ENCODE results near the gene PIANP.

Gene PIANP

GRCh38 chr12:6697584-6698351 is 2.8 kb downstream of the PIANP start:
- H3K4me1 Mint-ChIP-seq (ENCODE audit: low read depth): peaks cover 8% of the 10 kb centered on the region
- no peak overlapping the region for H3K27ac Mint-ChIP-seq
- H3K4me3 Mint-ChIP-seq: no peak overlapping the region
- H3K9me3 Mint-ChIP-seq: no peaks in the 10 kb centered on the region
- no peaks in the 10 kb centered on the region for H3K36me3 Mint-ChIP-seq (ENCODE audit: low read depth)
- peaks cover 39% of the 10 kb centered on the region for H3K27me3 Mint-ChIP-seq (ENCODE audit: low read depth)
- DNase-seq (ENCODE audit: low spot score): no peak

DNA sequence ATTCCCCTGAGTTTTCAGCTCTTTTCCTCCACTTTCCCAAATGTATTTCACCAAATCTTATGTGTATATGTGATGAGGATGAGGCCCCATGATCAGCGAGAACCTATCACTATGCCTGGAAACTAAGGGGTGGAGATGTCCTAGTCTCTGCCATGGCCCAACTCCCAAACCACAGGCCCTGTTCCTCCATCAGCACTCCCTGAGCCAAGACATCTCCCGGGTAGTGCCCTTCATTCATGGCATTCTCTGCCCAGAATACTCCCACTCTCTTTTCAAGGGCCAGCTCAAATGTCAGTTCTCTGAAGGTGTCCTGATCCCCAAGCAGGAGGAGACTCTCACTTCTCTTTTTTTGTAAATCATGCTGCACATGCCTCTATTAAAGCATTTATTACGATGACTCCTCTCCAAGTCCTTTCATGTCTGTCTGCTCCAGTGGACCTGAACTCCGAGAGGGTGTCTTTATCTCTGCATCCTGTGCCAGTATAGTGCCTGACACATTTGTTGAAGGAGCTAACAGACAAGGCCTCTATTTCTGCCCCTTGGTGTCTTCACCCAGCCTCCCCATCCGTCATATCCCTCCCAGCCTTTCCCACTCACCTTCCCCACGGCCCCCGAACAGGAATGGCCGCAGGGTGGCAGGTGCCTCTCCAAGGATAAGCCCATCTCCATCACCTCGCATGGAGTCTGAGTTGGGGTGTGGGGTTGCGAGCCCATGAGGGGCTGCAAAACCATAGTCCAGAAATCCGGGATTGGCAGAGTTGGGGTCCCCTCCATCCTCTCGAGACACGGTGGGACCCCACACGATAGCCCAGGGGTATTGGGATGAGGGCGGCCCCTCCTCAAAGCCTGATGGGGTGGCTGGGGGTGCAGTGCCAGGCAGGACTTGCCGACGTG is 3.7 kb downstream of the PIANP start:
- DNase-seq (ENCODE audit: low spot score): no peak
- H3K9me3 Mint-ChIP-seq: no peaks in the 10 kb centered on the region
- H3K36me3 Mint-ChIP-seq (ENCODE audit: low read depth): no peaks in the 10 kb centered on the region
- H3K4me1 Mint-ChIP-seq (ENCODE audit: low read depth): peaks cover 8% of the 10 kb centered on the region
- no peak overlapping the region for H3K27ac Mint-ChIP-seq
- no peak overlapping the region for H3K4me3 Mint-ChIP-seq
- H3K27me3 Mint-ChIP-seq (ENCODE audit: low read depth): peaks cover 33% of the 10 kb centered on the region

- H3K27me3 Mint-ChIP-seq (ENCODE audit: low read depth): peaks cover 20% of the 10 kb centered on the region
- no peak overlapping the region for H3K27ac Mint-ChIP-seq
- no peaks in the 10 kb centered on the region for H3K9me3 Mint-ChIP-seq
- H3K36me3 Mint-ChIP-seq (ENCODE audit: low read depth): no peaks in the 10 kb centered on the region
- H3K4me1 Mint-ChIP-seq (ENCODE audit: low read depth): peaks cover 8% of the 10 kb centered on the region
- DNase-seq (ENCODE audit: low spot score): no peak
- H3K4me3 Mint-ChIP-seq: no peak overlapping the region
Measured at GRCh38 chr12:6695313-6696045, 5.1 kb downstream of the PIANP start.

DNA sequence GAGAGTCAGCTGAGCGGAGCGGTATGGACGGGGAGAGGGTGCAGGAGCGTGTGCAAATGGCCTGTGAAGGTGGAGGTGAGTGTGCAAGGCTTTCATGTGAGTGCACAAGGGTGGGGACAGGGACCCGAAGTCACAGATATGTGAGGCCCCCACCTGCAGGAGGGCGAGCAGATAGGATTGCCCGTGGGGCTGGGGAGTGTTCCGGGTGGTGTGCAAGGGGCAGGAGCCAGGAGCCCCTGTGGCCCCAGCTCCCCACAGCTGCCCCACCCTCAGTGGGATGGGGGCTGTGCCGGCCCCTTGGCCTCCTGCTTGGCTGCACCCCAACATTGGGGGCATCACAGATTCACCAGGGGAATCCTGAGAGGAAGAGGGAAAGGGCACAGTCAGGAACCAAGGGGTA is 5.9 kb downstream of the PIANP start:
- Mint-ChIP-seq H3K4me1 (ENCODE audit: low read depth) (peaks cover 11% of the 10 kb centered on the region), H3K9me3 (no peaks in the 10 kb centered on the region), H3K4me3 (no peak overlapping the region), H3K27ac (no peak overlapping the region), H3K36me3 (ENCODE audit: low read depth) (no peaks in the 10 kb centered on the region), H3K27me3 (ENCODE audit: low read depth) (peaks cover 18% of the 10 kb centered on the region)
- no peak for DNase-seq (ENCODE audit: low spot score)

DNA sequence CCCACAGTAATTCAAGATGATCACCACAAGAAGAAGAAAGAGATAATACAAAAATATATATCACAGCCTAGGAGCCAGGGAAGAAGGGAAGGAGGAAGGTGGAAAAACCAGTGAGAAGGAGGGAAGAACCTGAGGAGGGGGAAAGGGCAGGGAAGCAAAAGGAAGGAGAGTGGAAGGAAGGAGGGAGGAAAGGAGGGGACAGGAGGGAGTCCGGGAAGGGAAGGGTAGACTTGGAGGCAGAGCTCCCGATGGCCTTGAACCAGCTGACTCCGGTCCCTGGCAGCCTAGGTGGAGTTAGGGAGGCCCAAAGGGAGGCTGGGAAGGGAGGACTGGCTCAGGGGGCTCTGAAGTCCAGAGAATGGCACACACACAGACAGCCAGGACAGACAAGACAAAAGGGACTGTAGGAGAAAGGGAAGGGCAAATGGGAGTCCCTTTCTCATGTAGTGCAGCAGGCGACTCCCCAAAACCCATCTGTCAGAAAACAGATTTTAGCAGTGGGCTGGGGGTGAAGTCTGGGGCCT is 6.7 kb downstream of the PIANP start:
- no peaks in the 10 kb centered on the region for H3K36me3 Mint-ChIP-seq (ENCODE audit: low read depth)
- H3K9me3 Mint-ChIP-seq: no peaks in the 10 kb centered on the region
- peaks cover 10% of the 10 kb centered on the region for H3K27me3 Mint-ChIP-seq (ENCODE audit: low read depth)
- no peak for DNase-seq (ENCODE audit: low spot score)
- peaks cover 6% of the 10 kb centered on the region for H3K4me1 Mint-ChIP-seq (ENCODE audit: low read depth)
- H3K27ac Mint-ChIP-seq: no peak overlapping the region
- H3K4me3 Mint-ChIP-seq: no peak overlapping the region

DNA sequence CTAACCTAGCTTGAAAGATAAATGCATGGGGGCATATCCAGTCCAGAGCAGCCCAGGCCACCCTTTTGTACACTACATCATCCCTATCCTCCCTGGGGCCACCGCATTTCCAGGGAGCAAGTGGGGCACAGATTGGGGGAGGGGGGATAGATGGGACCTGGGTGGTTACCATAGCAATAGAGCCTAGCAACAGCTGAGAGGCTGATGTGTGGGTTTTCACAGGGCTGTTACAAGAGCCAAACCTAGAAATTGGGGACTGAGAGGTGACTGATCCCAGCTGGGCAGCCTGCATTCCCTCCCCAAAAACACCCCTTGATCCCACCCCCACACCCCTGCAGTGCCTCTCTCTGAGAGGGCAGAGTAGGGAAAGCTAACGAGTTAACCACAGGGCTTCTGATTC is 7.7 kb downstream of the PIANP start:
- Mint-ChIP-seq H3K9me3 (no peaks in the 10 kb centered on the region), H3K27me3 (ENCODE audit: low read depth) (peaks cover under 1% of the 10 kb centered on the region), H3K4me1 (ENCODE audit: low read depth) (peaks cover 10% of the 10 kb centered on the region), H3K36me3 (ENCODE audit: low read depth) (peaks cover 5% of the 10 kb centered on the region), H3K27ac (no peak overlapping the region), H3K4me3 (no peak overlapping the region)
- DNase-seq (ENCODE audit: low spot score): no peak

- H3K36me3 Mint-ChIP-seq (ENCODE audit: low read depth): peaks cover 18% of the 10 kb centered on the region
- no peak for DNase-seq (ENCODE audit: low spot score)
- H3K27ac Mint-ChIP-seq: no peak overlapping the region
- peaks cover 24% of the 10 kb centered on the region for H3K4me1 Mint-ChIP-seq (ENCODE audit: low read depth)
- H3K27me3 Mint-ChIP-seq (ENCODE audit: low read depth): no peaks in the 10 kb centered on the region
- no peaks in the 10 kb centered on the region for H3K9me3 Mint-ChIP-seq
- no peak overlapping the region for H3K4me3 Mint-ChIP-seq
Measured at GRCh38 chr12:6691473-6691872, 9.1 kb downstream of the PIANP start.

- no peaks in the 10 kb centered on the region for H3K27me3 Mint-ChIP-seq (ENCODE audit: low read depth)
- DNase-seq (ENCODE audit: low spot score): peak; percentile 94
- H3K36me3 Mint-ChIP-seq (ENCODE audit: low read depth): peaks cover 29% of the 10 kb centered on the region
- H3K4me1 Mint-ChIP-seq (ENCODE audit: low read depth): peaks cover 40% of the 10 kb centered on the region
- peak within 1 kb of the TSS; percentile 96 for H3K27ac Mint-ChIP-seq
- H3K4me3 Mint-ChIP-seq: peak within 1 kb of the TSS; percentile 98
- H3K9me3 Mint-ChIP-seq: no peaks in the 10 kb centered on the region
Measured at GRCh38 chr12:6688999-6689882, 11.4 kb downstream of the PIANP start, which contains the start of gene ZNF384. TSS of gene ZNF384 (minus strand) at chr12:6689375. CDS start at chr12:6679520, 9,855 bp downstream.

DNA sequence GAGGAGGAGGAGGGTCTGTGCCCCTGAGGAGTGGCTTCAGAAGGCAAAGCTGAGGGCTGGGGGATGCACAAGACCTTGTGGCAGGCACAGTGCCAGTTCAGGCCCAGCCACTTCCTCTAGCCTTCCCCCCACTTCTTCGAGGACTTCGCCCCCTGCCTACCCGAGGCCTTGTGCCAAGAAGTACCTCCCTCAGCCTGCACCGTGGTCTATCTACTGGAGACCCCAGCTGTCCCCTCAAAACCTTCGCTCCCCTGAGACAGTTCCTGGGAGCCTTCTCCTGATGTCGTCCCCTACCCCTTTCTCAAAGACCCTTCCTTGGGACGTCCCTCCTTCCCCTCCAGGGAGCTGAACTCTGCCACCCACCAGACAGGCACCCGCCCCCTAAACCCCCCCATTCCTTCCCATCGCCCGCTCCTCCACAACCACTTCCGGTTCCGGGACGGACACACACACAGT is 12.0 kb downstream of the PIANP start:
- no peak for DNase-seq (ENCODE audit: low spot score)

DNA sequence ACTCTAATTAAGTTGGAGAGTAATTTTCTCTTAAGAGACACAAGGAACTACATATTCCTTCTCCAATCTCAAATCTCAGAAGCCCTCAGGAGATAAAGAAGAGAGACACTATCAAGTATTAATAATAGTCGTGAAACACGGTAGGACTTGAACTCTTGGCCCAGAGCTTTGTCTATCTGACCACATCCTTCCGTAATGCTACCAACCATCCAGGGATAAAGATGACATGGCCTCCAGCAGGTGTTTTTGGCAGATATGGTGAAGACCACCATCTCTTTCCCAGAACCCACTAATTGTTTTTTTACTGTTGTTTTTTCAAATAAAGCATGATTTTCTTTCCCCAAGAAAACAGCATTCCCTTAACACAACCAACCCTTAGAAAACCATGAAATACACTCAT is 14.8 kb downstream of the PIANP start:
- Mint-ChIP-seq H3K4me3 (no peak overlapping the region), H3K4me1 (ENCODE audit: low read depth) (peaks cover 37% of the 10 kb centered on the region), H3K36me3 (ENCODE audit: low read depth) (peaks cover 46% of the 10 kb centered on the region), H3K27ac (no peak overlapping the region), H3K27me3 (ENCODE audit: low read depth) (no peaks in the 10 kb centered on the region), H3K9me3 (no peaks in the 10 kb centered on the region)
- no peak for DNase-seq (ENCODE audit: low spot score)

More for the DNA sequence above, 12.0 kb downstream of the PIANP start:
- no peaks in the 10 kb centered on the region for H3K9me3 Mint-ChIP-seq
- H3K4me1 Mint-ChIP-seq (ENCODE audit: low read depth): peaks cover 40% of the 10 kb centered on the region
- H3K4me3 Mint-ChIP-seq: peak overlapping the region; percentile 98
- H3K36me3 Mint-ChIP-seq (ENCODE audit: low read depth): peaks cover 32% of the 10 kb centered on the region
- H3K27me3 Mint-ChIP-seq (ENCODE audit: low read depth): no peaks in the 10 kb centered on the region
- H3K27ac Mint-ChIP-seq: peak overlapping the region; percentile 96

GRCh38 chr12:6684609-6685008 is 16.0 kb downstream of the PIANP start:
- Mint-ChIP-seq H3K4me1 (ENCODE audit: low read depth) (peaks cover 34% of the 10 kb centered on the region), H3K36me3 (ENCODE audit: low read depth) (peaks cover 46% of the 10 kb centered on the region), H3K27me3 (ENCODE audit: low read depth) (no peaks in the 10 kb centered on the region), H3K9me3 (no peaks in the 10 kb centered on the region), H3K4me3 (peak overlapping the region; percentile 1), H3K27ac (no peak overlapping the region)
- peak; percentile 32 for DNase-seq (ENCODE audit: low spot score)

DNA sequence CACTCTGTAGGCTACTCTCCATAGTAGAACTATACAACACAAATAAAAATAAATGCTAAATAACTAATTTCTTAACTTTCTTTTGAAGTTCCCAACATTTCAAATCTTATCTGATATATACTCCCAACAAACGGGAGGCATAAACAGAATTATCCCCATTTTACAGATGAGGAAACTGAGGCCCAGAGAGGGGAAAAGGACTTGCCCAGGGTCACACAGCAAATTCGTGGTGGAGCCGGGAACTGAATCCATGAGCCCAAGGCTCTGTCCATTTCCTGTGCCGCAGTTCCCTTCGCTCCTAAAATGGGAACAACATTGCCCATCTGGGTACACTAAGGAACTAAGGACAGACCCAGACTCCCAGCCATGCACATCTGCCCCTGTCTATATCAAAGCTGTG is 23.7 kb downstream of the PIANP start:
- no peak for DNase-seq (ENCODE audit: low spot score)
- Mint-ChIP-seq H3K4me1 (ENCODE audit: low read depth) (peaks cover 5% of the 10 kb centered on the region), H3K9me3 (no peaks in the 10 kb centered on the region), H3K36me3 (ENCODE audit: low read depth) (peaks cover 68% of the 10 kb centered on the region), H3K4me3 (no peak overlapping the region), H3K27ac (no peak overlapping the region), H3K27me3 (ENCODE audit: low read depth) (no peaks in the 10 kb centered on the region)

DNA sequence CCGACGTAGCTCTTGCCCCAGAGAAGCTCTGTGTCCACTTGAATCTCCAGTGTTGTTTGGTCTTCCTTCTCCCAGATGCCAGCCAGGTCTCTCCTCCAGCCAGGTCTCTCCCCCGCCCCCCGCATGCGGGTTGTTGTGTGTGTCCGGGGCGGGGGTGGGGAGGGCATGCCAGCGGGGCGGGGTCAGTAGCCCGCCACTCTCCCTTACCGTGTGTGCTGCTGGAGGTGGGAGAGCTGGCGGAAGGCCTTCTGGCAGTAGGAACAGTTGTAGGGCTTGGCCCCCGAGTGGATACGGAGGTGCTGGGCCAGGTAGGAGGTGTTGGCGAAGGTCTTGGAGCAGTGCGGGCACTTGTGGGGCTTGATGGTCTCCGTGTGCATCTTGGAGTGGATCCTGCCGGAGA is 28.5 kb downstream of the PIANP start:
- Mint-ChIP-seq H3K9me3 (no peaks in the 10 kb centered on the region), H3K4me1 (ENCODE audit: low read depth) (peaks cover 5% of the 10 kb centered on the region), H3K27me3 (ENCODE audit: low read depth) (no peaks in the 10 kb centered on the region), H3K4me3 (no peak overlapping the region), H3K36me3 (ENCODE audit: low read depth) (peaks cover 83% of the 10 kb centered on the region), H3K27ac (no peak overlapping the region)
- DNase-seq (ENCODE audit: low spot score): no peak
